ENCODE measurements around the gene C3.
"Not testable (repeated sequence)": the region's sequence is repeated elsewhere in the genome, so short reads cannot be mapped to it uniquely, and the experiment has no call there.

Gene C3

GRCh38 chr19:6761053-6761676, 40.7 kb upstream of the C3 start:
- H3K36me3 ChIP-seq (ENCODE audit: control insufficient read depth in 5 of 5, insufficient read depth in 5 of 5, low read length in 5 of 5), result no peaks in the 10 kb centered on the region
- H3K9me3 ChIP-seq (ENCODE audit: control insufficient read depth in 5 of 5, low read length in 5 of 5), result no peaks in the 10 kb centered on the region
- peaks cover 0 to 6% (median 5%) of the 10 kb centered on the region in 5 donors for H3K27me3 ChIP-seq (ENCODE audit: control insufficient read depth in 5 of 5, insufficient read depth in 4 of 5, low read length in 5 of 5)
- H3K4me1 ChIP-seq (ENCODE audit: control insufficient read depth in 5 of 5, insufficient read depth in 5 of 5, low read length in 5 of 5), result peaks cover 0 to 4% (median 3%) of the 10 kb centered on the region in 5 donors
- no peak overlapping the region for H3K4me3 ChIP-seq (ENCODE audit: low read depth in 1 of 5, low read length in 5 of 5)
- H3K27ac ChIP-seq (ENCODE audit: low read depth, low read length), result no peak overlapping the region
- no peak overlapping the region for H3K9ac ChIP-seq (ENCODE audit: low read length in 5 of 5)

GRCh38 chr19:6760606-6761005, 40.2 kb upstream of the C3 start:
- no peak overlapping the region for H3K27ac ChIP-seq (ENCODE audit: low read depth, low read length)
- no peaks in the 10 kb centered on the region for H3K9me3 ChIP-seq (ENCODE audit: control insufficient read depth in 5 of 5, low read length in 5 of 5)
- no peaks in the 10 kb centered on the region for H3K36me3 ChIP-seq (ENCODE audit: control insufficient read depth in 5 of 5, insufficient read depth in 5 of 5, low read length in 5 of 5)
- peaks cover 0 to 3% (median 0%) of the 10 kb centered on the region in 5 donors for H3K27me3 ChIP-seq (ENCODE audit: control insufficient read depth in 5 of 5, insufficient read depth in 4 of 5, low read length in 5 of 5)
- no peak overlapping the region for H3K9ac ChIP-seq (ENCODE audit: low read length in 5 of 5)
- no peak overlapping the region for H3K4me3 ChIP-seq (ENCODE audit: low read depth in 1 of 5, low read length in 5 of 5)
- no peaks in the 10 kb centered on the region for H3K4me1 ChIP-seq (ENCODE audit: control insufficient read depth in 5 of 5, insufficient read depth in 5 of 5, low read length in 5 of 5)

GRCh38 chr19:6754653-6755463, 34.4 kb upstream of the C3 start:
- Histone ChIP-seq H3K36me3 (ENCODE audit: control insufficient read depth in 5 of 5, insufficient read depth in 5 of 5, low read length in 5 of 5) (peaks cover 0 to 24% (median 22%) of the 10 kb centered on the region in 5 donors), H3K9me3 (ENCODE audit: control insufficient read depth in 5 of 5, low read length in 5 of 5) (no peaks in the 10 kb centered on the region), H3K27me3 (ENCODE audit: control insufficient read depth in 5 of 5, insufficient read depth in 4 of 5, low read length in 5 of 5) (no peaks in the 10 kb centered on the region), H3K9ac (ENCODE audit: low read length in 5 of 5) (no peak overlapping the region), H3K27ac (ENCODE audit: low read depth, low read length) (no peak overlapping the region), H3K4me1 (ENCODE audit: control insufficient read depth in 5 of 5, insufficient read depth in 5 of 5, low read length in 5 of 5) (peaks cover 0 to 18% (median 16%) of the 10 kb centered on the region in 5 donors), H3K4me3 (ENCODE audit: low read depth in 1 of 5, low read length in 5 of 5) (no peak overlapping the region)

DNA sequence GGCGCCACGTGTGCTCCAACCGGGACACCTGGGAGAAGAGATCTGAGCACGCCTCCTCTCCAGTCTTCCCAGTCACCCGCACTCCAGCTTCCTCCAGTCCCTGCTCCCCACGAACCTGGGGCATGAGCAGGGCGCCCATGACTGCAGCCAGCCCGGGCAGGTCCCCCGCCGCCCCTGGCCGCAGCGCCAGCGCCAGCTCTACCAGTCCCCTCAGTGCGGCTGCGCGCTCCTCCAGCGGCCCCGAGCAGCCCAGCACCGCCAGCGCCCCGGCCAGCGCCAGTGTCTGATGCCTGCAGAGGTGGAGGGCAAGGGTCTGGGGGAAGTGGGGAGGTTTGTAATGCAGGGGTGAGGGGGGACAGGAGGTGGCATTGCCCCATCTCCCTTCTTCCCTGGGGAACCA, 33.7 kb upstream of the C3 start:
- Histone ChIP-seq H3K9me3 (ENCODE audit: control insufficient read depth in 5 of 5, low read length in 5 of 5) (no peaks in the 10 kb centered on the region), H3K27me3 (ENCODE audit: control insufficient read depth in 5 of 5, insufficient read depth in 4 of 5, low read length in 5 of 5) (no peaks in the 10 kb centered on the region), H3K4me1 (ENCODE audit: control insufficient read depth in 5 of 5, insufficient read depth in 5 of 5, low read length in 5 of 5) (peaks cover 0 to 24% (median 19%) of the 10 kb centered on the region in 5 donors), H3K9ac (ENCODE audit: low read length in 5 of 5) (no peak overlapping the region), H3K27ac (ENCODE audit: low read depth, low read length) (no peak overlapping the region), H3K4me3 (ENCODE audit: low read depth in 1 of 5, low read length in 5 of 5) (no peak overlapping the region), H3K36me3 (ENCODE audit: control insufficient read depth in 5 of 5, insufficient read depth in 5 of 5, low read length in 5 of 5) (peaks cover 0 to 32% (median 29%) of the 10 kb centered on the region in 5 donors)

DNA sequence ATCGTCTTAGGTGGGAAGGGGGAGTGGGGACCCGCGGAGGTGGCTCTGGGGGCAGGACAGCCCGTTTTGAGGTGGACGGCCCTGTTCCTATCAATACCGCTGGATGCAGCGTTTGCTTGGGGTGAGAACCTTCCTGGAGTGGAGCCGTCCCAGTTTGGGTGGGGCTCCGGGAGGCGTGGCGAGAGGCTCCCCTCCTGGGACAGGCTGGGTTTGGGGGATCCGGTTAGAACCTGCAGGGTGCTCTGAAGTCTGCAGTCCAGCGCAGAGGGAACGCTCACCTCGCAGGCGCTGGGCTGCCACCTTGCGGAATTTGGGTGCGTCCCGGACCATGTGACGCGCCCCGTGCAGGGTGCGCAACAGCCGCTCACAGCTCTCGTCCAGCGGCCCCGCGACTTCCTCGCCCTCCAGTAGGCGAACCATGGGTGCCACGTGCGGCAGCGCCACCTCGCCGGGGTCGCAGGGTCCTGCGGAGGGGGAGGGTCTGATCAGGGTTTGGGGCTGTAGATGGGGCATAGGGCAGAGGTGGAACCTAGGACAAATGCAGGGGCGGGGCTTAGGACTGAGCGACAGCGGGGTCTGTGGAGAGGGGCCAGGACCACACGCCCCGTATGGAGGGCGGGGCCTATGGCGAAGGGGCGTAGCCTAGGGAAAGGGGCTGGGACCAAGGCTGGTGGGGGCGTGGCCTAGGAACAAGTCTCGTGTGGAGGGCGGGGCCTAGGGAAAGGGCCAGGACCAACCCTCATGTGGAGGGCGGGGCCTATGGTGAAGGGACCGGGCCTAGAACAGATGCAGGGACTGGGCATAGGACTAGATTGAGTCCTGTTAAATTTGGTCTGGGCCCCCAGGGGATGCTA, 33.0 kb upstream of the C3 start:
- no peaks in the 10 kb centered on the region for H3K27me3 ChIP-seq (ENCODE audit: control insufficient read depth in 5 of 5, insufficient read depth in 4 of 5, low read length in 5 of 5)
- H3K4me1 ChIP-seq (ENCODE audit: control insufficient read depth in 5 of 5, insufficient read depth in 5 of 5, low read length in 5 of 5), result peaks cover 0 to 30% (median 22%) of the 10 kb centered on the region in 5 donors
- H3K9me3 ChIP-seq (ENCODE audit: control insufficient read depth in 5 of 5, low read length in 5 of 5), result no peaks in the 10 kb centered on the region
- H3K4me3 ChIP-seq (ENCODE audit: low read depth in 1 of 5, low read length in 5 of 5), result peak overlapping the region in 4 of 5 donors; percentile 35 to 66 (median 52)
- peaks cover 0 to 33% (median 31%) of the 10 kb centered on the region in 5 donors for H3K36me3 ChIP-seq (ENCODE audit: control insufficient read depth in 5 of 5, insufficient read depth in 5 of 5, low read length in 5 of 5)
- H3K27ac ChIP-seq (ENCODE audit: low read depth, low read length), result no peak overlapping the region
- peak overlapping the region in 2 of 5 donors; percentile 30 to 69 for H3K9ac ChIP-seq (ENCODE audit: low read length in 5 of 5)

DNA sequence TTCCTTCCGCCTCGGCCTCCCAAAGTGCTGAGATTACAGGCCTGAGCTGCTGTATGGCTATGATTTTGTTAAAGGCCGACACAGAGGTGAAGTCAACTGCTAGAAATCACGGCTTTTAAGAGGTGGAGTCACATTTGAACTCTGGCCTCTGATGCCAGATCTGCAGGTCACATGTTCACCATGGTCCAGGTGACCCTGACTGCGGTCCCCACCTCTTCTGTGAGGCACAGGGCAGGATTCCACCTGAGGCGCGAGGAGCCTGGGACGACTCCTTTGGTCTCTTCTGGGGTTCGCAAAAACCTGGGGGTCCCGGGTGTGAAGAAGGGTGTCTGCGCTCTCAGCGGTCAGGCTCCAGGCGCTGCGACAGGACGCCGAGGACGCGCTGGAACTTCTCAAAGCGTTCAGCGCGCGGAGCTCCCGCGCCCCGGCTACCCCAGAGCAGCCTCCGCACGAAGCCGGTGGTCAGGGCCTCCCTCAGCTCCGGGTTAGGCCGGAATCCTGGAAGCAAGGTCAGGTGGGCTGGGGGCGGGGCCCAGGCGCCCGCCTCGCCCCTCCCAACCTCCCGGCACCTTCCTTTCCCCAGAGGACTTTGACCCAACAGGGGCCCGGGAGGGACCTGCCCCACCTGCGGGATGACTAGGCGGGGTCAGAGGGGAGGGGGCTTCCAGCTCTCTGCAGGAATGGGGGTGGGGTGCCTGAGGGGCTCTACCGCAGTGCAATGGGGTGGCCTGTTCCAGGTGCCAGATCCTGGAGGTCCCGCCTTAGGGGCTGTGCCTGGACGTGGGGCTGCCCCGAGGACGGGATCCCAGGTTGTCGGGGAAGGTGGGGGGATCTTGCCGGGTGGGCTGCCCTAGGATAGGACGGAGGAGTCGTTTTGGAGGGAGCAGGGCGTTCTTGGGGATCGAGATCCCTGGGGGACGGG, 32.1 kb upstream of the C3 start:
- Histone ChIP-seq H3K4me3 (ENCODE audit: low read depth in 1 of 5, low read length in 5 of 5) (peak overlapping the region in 4 of 5 donors; percentile 35 to 66 (median 52)), H3K36me3 (ENCODE audit: control insufficient read depth in 5 of 5, insufficient read depth in 5 of 5, low read length in 5 of 5) (peaks cover 0 to 37% (median 32%) of the 10 kb centered on the region in 5 donors), H3K9me3 (ENCODE audit: control insufficient read depth in 5 of 5, low read length in 5 of 5) (no peaks in the 10 kb centered on the region), H3K9ac (ENCODE audit: low read length in 5 of 5) (peak overlapping the region in 2 of 5 donors; percentile 30 to 69), H3K4me1 (ENCODE audit: control insufficient read depth in 5 of 5, insufficient read depth in 5 of 5, low read length in 5 of 5) (peaks cover 3 to 38% (median 26%) of the 10 kb centered on the region in 5 donors), H3K27ac (ENCODE audit: low read depth, low read length) (no peak overlapping the region), H3K27me3 (ENCODE audit: control insufficient read depth in 5 of 5, insufficient read depth in 4 of 5, low read length in 5 of 5) (no peaks in the 10 kb centered on the region)

GRCh38 chr19:6751189-6751588, 30.7 kb upstream of the C3 start:
- peaks cover 0 to 50% (median 43%) of the 10 kb centered on the region in 5 donors for H3K36me3 ChIP-seq (ENCODE audit: control insufficient read depth in 5 of 5, insufficient read depth in 5 of 5, low read length in 5 of 5)

DNA sequence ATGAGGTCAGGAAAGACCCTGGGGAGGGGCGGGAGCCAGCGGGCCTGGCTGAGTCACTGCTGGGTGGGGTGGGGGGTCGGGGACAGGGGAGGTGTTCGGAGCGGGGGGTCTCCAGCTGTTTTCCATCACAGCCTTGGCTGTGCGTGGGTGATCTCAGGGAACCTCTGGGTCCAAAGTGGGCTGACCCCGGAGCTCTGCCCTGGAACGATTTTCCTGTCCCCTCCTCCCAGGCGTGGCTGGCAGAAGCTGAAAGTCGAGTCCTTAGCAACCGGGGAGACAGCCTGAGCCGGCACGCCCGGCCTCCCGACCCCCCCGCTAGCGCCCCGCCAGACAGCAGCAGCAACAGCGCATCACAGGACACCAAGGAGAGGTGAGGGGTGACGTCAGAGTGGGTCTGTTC, 29.6 kb upstream of the C3 start:
- no peaks in the 10 kb centered on the region for H3K9me3 ChIP-seq (ENCODE audit: control insufficient read depth in 5 of 5, low read length in 5 of 5)
- no peak overlapping the region for H3K9ac ChIP-seq (ENCODE audit: low read length in 5 of 5)
- H3K36me3 ChIP-seq (ENCODE audit: control insufficient read depth in 5 of 5, insufficient read depth in 5 of 5, low read length in 5 of 5), result peaks cover 0 to 60% (median 48%) of the 10 kb centered on the region in 5 donors
- peak overlapping the region; percentile 57 for H3K27ac ChIP-seq (ENCODE audit: low read depth, low read length)
- H3K4me3 ChIP-seq (ENCODE audit: low read depth in 1 of 5, low read length in 5 of 5), result no peak overlapping the region
- H3K27me3 ChIP-seq (ENCODE audit: control insufficient read depth in 5 of 5, insufficient read depth in 4 of 5, low read length in 5 of 5), result no peaks in the 10 kb centered on the region
- peaks cover 7 to 48% (median 42%) of the 10 kb centered on the region in 5 donors for H3K4me1 ChIP-seq (ENCODE audit: control insufficient read depth in 5 of 5, insufficient read depth in 5 of 5, low read length in 5 of 5)

More at GRCh38 chr19:6751189-6751588, 30.7 kb upstream of the C3 start:
- no peak overlapping the region for H3K27ac ChIP-seq (ENCODE audit: low read depth, low read length)
- no peak overlapping the region for H3K9ac ChIP-seq (ENCODE audit: low read length in 5 of 5)
- H3K9me3 ChIP-seq (ENCODE audit: control insufficient read depth in 5 of 5, low read length in 5 of 5), result no peaks in the 10 kb centered on the region
- no peaks in the 10 kb centered on the region for H3K27me3 ChIP-seq (ENCODE audit: control insufficient read depth in 5 of 5, insufficient read depth in 4 of 5, low read length in 5 of 5)
- no peak overlapping the region for H3K4me3 ChIP-seq (ENCODE audit: low read depth in 1 of 5, low read length in 5 of 5)
- H3K4me1 ChIP-seq (ENCODE audit: control insufficient read depth in 5 of 5, insufficient read depth in 5 of 5, low read length in 5 of 5), result peaks cover 3 to 42% (median 33%) of the 10 kb centered on the region in 5 donors

DNA sequence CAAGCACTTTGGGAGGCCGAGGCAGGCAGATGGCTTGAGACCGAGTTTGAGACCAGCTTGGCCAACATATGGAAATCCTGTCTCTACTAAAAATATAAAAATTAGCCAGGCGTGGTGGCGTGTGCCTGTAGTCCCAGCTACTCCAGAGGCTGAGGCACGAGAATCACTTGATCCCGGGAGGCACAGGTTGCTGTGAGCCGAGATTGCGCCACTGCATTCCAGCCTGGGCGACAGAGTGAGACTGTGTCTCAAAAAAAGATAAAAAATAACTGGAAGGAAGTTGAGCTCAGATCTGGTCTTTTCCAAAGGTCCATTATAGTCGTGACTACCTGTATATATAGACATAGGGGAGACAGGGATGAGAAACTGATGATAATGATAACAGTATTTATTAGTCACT, 28.1 kb upstream of the C3 start:
- H3K27me3 ChIP-seq (ENCODE audit: control insufficient read depth in 5 of 5, insufficient read depth in 4 of 5, low read length in 5 of 5); H3K9me3 ChIP-seq (ENCODE audit: control insufficient read depth in 5 of 5, low read length in 5 of 5): not testable (repeated sequence)
- Histone ChIP-seq H3K4me3 (ENCODE audit: low read depth in 1 of 5, low read length in 5 of 5) (peak overlapping the region in 1 of 5 donors; percentile 22), H3K9ac (ENCODE audit: low read length in 5 of 5) (peak overlapping the region in 2 of 5 donors; percentile 33 to 56), H3K4me1 (ENCODE audit: control insufficient read depth in 5 of 5, insufficient read depth in 5 of 5, low read length in 5 of 5) (peaks cover 13 to 57% (median 52%) of the 10 kb centered on the region in 5 donors), H3K27ac (ENCODE audit: low read depth, low read length) (peak overlapping the region; percentile 93), H3K36me3 (ENCODE audit: control insufficient read depth in 5 of 5, insufficient read depth in 5 of 5, low read length in 5 of 5) (peaks cover 0 to 73% (median 56%) of the 10 kb centered on the region in 5 donors)
